Subcutaneous adipose tissue (tissue), 4 donors: ENCODE results near the gene GAL3ST3. TPM values are rescaled to one million over a fixed set of nuclear protein-coding genes. Genes with fewer than 3 reads are reported as not detected.

Source experiments
- CTCF ChIP-seq: fragments of 450-650 bp; IDR thresholded peaks from one replicate; pipeline ENCODE4 v1.5.1; 2016; ENCODE audit warnings: low read depth, mild to moderate bottlenecking, control low read depth, antibody characterized with exemption, moderate library complexity
- total RNA-seq, 4 donors: library from RNA; depleted of rRNA; stranded (reverse); fragments of >200 nt; gene quantifications; one replicate each; pipeline ENCODE4 v1.1.0, GENCODE V29; 2016

GAL3ST3 gene
- total RNA-seq, 4 donors from 2014 or later, result 0.38 TPM; not detected in 3

- TF ChIP-seq CTCF, result no peak
These were observed 26.4 kb downstream of the GAL3ST3 start for GRCh38 chr11:66022401-66023185.

- no peak for TF ChIP-seq CTCF
These were observed 28.2 kb downstream of the GAL3ST3 start for GRCh38 chr11:66020618-66021357.

- TF ChIP-seq CTCF, result no peak
These were observed 28.7 kb downstream of the GAL3ST3 start for GRCh38 chr11:66020212-66020611.

- no peak for TF ChIP-seq CTCF
These were observed 31.6 kb downstream of the GAL3ST3 start for GRCh38 chr11:66017321-66017720.

GRCh38 chr11:66016793-66017177, 32.2 kb downstream of the GAL3ST3 start:
- no peak for TF ChIP-seq CTCF

- TF ChIP-seq CTCF, result no peak
These were observed 32.8 kb downstream of the GAL3ST3 start for GRCh38 chr11:66015936-66016792.
